Adipose tissue (tissue), 3 donors: Measurements from ENCODE around the gene ADAMTSL1. TPM values are rescaled to one million over a fixed set of nuclear protein-coding genes. Genes with fewer than 3 reads are reported as not detected.

Experiments used
- H3K27ac ChIP-seq: one replicate; pipeline ENCODE4 v1.5.1; 2013; ENCODE audit warnings: low read depth, low read length
- WGBS, 3 donors: extraction: QIAGEN DNeasy Blood & Tissue Kit; methylation state at CpG; one replicate each; pipeline ENCODE4 v1.1.7; 2013; 5-methylcytosine and 5-hydroxymethylcytosine counted together
- polyA plus RNA-seq, 3 donors: library from polyadenylated mRNA; stranded (reverse); fragments of 200-250 nt; gene quantifications; one replicate each; pipeline ENCODE4 v1.2.3, GENCODE V29; 2013
- donor health status: healthy with polysubstance abuse.
- donor health status: Bipolar disorder and iron deficiency.
- donor health status: healthy.

Gene ADAMTSL1
- polyA plus RNA-seq, 3 donors, result 0.56 to 5.1 (median 1.5) TPM

- H3K27ac ChIP-seq, result no peak overlapping the region
- 88 to 96% (median 94%) methylated on average over 3 of the region's 3 CpGs for WGBS, 3 donors
These were observed 254.7 kb downstream of the ADAMTSL1 start for GRCh38 chr9:18728642-18729041.

- WGBS, 3 donors, result 59 to 90% (median 88%) methylated on average over 3 of the region's 3 CpGs
- H3K27ac ChIP-seq, result no peak overlapping the region
These were observed 256.3 kb downstream of the ADAMTSL1 start for GRCh38 chr9:18730241-18730640.

- no peak overlapping the region for H3K27ac ChIP-seq
These were observed 265.2 kb downstream of the ADAMTSL1 start for GRCh38 chr9:18739127-18739526.

GRCh38 chr9:18739641-18740318 is 265.8 kb downstream of the ADAMTSL1 start:
- H3K27ac ChIP-seq, result no peak overlapping the region
- 59 to 90% (median 84%) methylated on average over 5 of the region's 5 CpGs for WGBS, 3 donors

- 91 to 98% (median 93%) methylated on average over 1 of the region's 1 CpG for WGBS, 3 donors
- no peak overlapping the region for H3K27ac ChIP-seq
These were observed 267.4 kb downstream of the ADAMTSL1 start for GRCh38 chr9:18741359-18741758.

GRCh38 chr9:18741945-18742344 is 268.0 kb downstream of the ADAMTSL1 start:
- WGBS, 3 donors, result 83 to 100% (median 93%) methylated on average over 1 of the region's 1 CpG
- no peak overlapping the region for H3K27ac ChIP-seq

GRCh38 chr9:18743421-18743820 is 269.5 kb downstream of the ADAMTSL1 start:
- 28 to 64% (median 43%) methylated on average over 6 of the region's 6 CpGs for WGBS, 3 donors
- no peak overlapping the region for H3K27ac ChIP-seq

GRCh38 chr9:18743971-18744370 is 270.0 kb downstream of the ADAMTSL1 start:
- H3K27ac ChIP-seq, result no peak overlapping the region
- 68 to 83% (median 75%) methylated on average over 2 of the region's 2 CpGs for WGBS, 3 donors

GRCh38 chr9:18745710-18746109 is 271.8 kb downstream of the ADAMTSL1 start:
- H3K27ac ChIP-seq, result no peak overlapping the region
- WGBS, 3 donors, result 74 to 83% (median 79%) methylated on average over 2 of the region's 2 CpGs

GRCh38 chr9:18746631-18747030 is 272.7 kb downstream of the ADAMTSL1 start:
- H3K27ac ChIP-seq, result no peak overlapping the region
- 29 to 46% (median 34%) methylated on average over 1 of the region's 1 CpG for WGBS, 3 donors

- 46 to 68% (median 59%) methylated on average over 3 of the region's 3 CpGs for WGBS, 3 donors
These were observed 273.6 kb downstream of the ADAMTSL1 start for GRCh38 chr9:18747595-18747994.

GRCh38 chr9:18748251-18748701 is 274.3 kb downstream of the ADAMTSL1 start:
- H3K27ac ChIP-seq, result no peak overlapping the region
- WGBS, 3 donors, result 74 to 78% (median 75%) methylated on average over 1 of the region's 1 CpG

More at GRCh38 chr9:18747595-18747994, 273.6 kb downstream of the ADAMTSL1 start:
- no peak overlapping the region for H3K27ac ChIP-seq

- 58 to 100% (median 77%) methylated on average over 1 of the region's 1 CpG for WGBS, 3 donors
- no peak overlapping the region for H3K27ac ChIP-seq
These were observed 275.8 kb downstream of the ADAMTSL1 start for GRCh38 chr9:18749711-18750110.

GRCh38 chr9:18753904-18754303 is 280.0 kb downstream of the ADAMTSL1 start:
- no peak overlapping the region for H3K27ac ChIP-seq
- WGBS, 3 donors, result 94 to 97% (median 94%) methylated on average over 4 of the region's 4 CpGs

- WGBS, 3 donors, result 86 to 95% (median 90%) methylated on average over 4 of the region's 4 CpGs
- no peak overlapping the region for H3K27ac ChIP-seq
These were observed 280.6 kb downstream of the ADAMTSL1 start for GRCh38 chr9:18754537-18754936.

- no peak overlapping the region for H3K27ac ChIP-seq
- WGBS, 3 donors, result 91 to 100% (median 91%) methylated on average over 2 of the region's 2 CpGs
These were observed 281.3 kb downstream of the ADAMTSL1 start for GRCh38 chr9:18755263-18755662.

- WGBS, 3 donors, result 25 to 65% (median 55%) methylated on average over 3 of the region's 3 CpGs
- H3K27ac ChIP-seq, result no peak overlapping the region
These were observed 282.8 kb downstream of the ADAMTSL1 start for GRCh38 chr9:18756712-18757125.

- 86 to 96% (median 95%) methylated on average over 4 of the region's 4 CpGs for WGBS, 3 donors
These were observed 285.9 kb downstream of the ADAMTSL1 start for GRCh38 chr9:18759827-18760226.

GRCh38 chr9:18761742-18762300 is 287.9 kb downstream of the ADAMTSL1 start:
- H3K27ac ChIP-seq, result no peak overlapping the region
- 72 to 77% (median 72%) methylated on average over 2 of the region's 2 CpGs for WGBS, 3 donors

More at GRCh38 chr9:18759827-18760226, 285.9 kb downstream of the ADAMTSL1 start:
- no peak overlapping the region for H3K27ac ChIP-seq

- no peak overlapping the region for H3K27ac ChIP-seq
- 90 to 95% (median 94%) methylated on average over 3 of the region's 3 CpGs for WGBS, 3 donors
These were observed 293.1 kb downstream of the ADAMTSL1 start for GRCh38 chr9:18766989-18767550.
